ENCODE measurements around the gene UNC93B1. TPM values are rescaled to one million over a fixed set of nuclear protein-coding genes. Genes with fewer than 3 reads are reported as not detected.
A peak's percentile ranks its signal among the peaks of the same experiment; 100 is the strongest.

UNC93B1 gene
- total and polyA plus RNA-seq, 2 donors (not counting 1 experiment from before 2014, with no cell fraction given): 15.7 to 20.0 TPM

- no peaks in the 10 kb centered on the region for H3K27me3 ChIP-seq (ENCODE audit: control insufficient read depth, insufficient read depth, low read length)
- no peak for DNase-seq (ENCODE audit: low read depth in 2 of 2)
- H3K79me2 ChIP-seq (ENCODE audit: control insufficient read depth, insufficient read depth, low read length): peaks cover 2% of the 10 kb centered on the region
- H4K20me1 ChIP-seq (ENCODE audit: control insufficient read depth, extremely low read depth, insufficient read depth, low read length): no peaks in the 10 kb centered on the region
- peaks cover 6% of the 10 kb centered on the region for H3K36me3 ChIP-seq (ENCODE audit: control insufficient read depth, insufficient read depth, low read length)
- H3K9ac ChIP-seq (ENCODE audit: insufficient read depth, low read length): no peak overlapping the region
- H3K4me2 ChIP-seq (ENCODE audit: extremely low read depth, insufficient read depth, low read length): no peak overlapping the region
- H3K27ac ChIP-seq (ENCODE audit: insufficient read depth, low read length): no peak overlapping the region
- no peak overlapping the region for H2AFZ ChIP-seq (ENCODE audit: low read length)
- no peak overlapping the region for H3K4me3 ChIP-seq (replicated peaks in 1 of 4; ENCODE audit: control extremely low read depth in 1 of 4, insufficient read depth in 1 of 4, low read depth in 3 of 4, low read length in 4 of 4)
- H3K9me3 ChIP-seq (ENCODE audit: control insufficient read depth, insufficient read depth, low read depth, low read length): no peaks in the 10 kb centered on the region
- TF ChIP-seq EZH2 (IDR thresholded peaks at IDR 0.05; ENCODE audit: low read length, missing control alignments): no peak
- TF ChIP-seq CTCF (conservative IDR thresholded peaks at IDR 0.05 in 1 of 2, IDR thresholded peaks at IDR 0.05 in 1 of 2; ENCODE audit: low read depth in 1 of 2, low read length in 2 of 2): no peak
- H3K4me1 ChIP-seq (ENCODE audit: control insufficient read depth, extremely low read depth, insufficient read depth, low read length): peaks cover 19% of the 10 kb centered on the region
Observed at GRCh38 chr11:68018730-68019190, 14.9 kb upstream of the UNC93B1 start.

- H3K27ac ChIP-seq (ENCODE audit: insufficient read depth, low read length): no peak overlapping the region
- H3K27me3 ChIP-seq (ENCODE audit: control insufficient read depth, insufficient read depth, low read length): no peaks in the 10 kb centered on the region
- H3K4me3 ChIP-seq (replicated peaks in 1 of 4; ENCODE audit: control extremely low read depth in 1 of 4, insufficient read depth in 1 of 4, low read depth in 3 of 4, low read length in 4 of 4): no peak overlapping the region
- H3K36me3 ChIP-seq (ENCODE audit: control insufficient read depth, insufficient read depth, low read length): peaks cover 9% of the 10 kb centered on the region
- no peaks in the 10 kb centered on the region for H4K20me1 ChIP-seq (ENCODE audit: control insufficient read depth, extremely low read depth, insufficient read depth, low read length)
- H3K9ac ChIP-seq (ENCODE audit: insufficient read depth, low read length): no peak overlapping the region
- no peaks in the 10 kb centered on the region for H3K9me3 ChIP-seq (ENCODE audit: control insufficient read depth, insufficient read depth, low read depth, low read length)
- no peak overlapping the region for H3K4me2 ChIP-seq (ENCODE audit: extremely low read depth, insufficient read depth, low read length)
- no peak overlapping the region for H2AFZ ChIP-seq (ENCODE audit: low read length)
- TF ChIP-seq CTCF (conservative IDR thresholded peaks at IDR 0.05 in 1 of 2, IDR thresholded peaks at IDR 0.05 in 1 of 2; ENCODE audit: low read depth in 1 of 2, low read length in 2 of 2) (no peak), EZH2 (IDR thresholded peaks at IDR 0.05; ENCODE audit: low read length, missing control alignments) (no peak)
- H3K79me2 ChIP-seq (ENCODE audit: control insufficient read depth, insufficient read depth, low read length): peaks cover 6% of the 10 kb centered on the region
- peaks cover 24% of the 10 kb centered on the region for H3K4me1 ChIP-seq (ENCODE audit: control insufficient read depth, extremely low read depth, insufficient read depth, low read length)
- no peak for DNase-seq (ENCODE audit: low read depth in 2 of 2)
Observed at GRCh38 chr11:68017980-68018729, 14.3 kb upstream of the UNC93B1 start.

DNA sequence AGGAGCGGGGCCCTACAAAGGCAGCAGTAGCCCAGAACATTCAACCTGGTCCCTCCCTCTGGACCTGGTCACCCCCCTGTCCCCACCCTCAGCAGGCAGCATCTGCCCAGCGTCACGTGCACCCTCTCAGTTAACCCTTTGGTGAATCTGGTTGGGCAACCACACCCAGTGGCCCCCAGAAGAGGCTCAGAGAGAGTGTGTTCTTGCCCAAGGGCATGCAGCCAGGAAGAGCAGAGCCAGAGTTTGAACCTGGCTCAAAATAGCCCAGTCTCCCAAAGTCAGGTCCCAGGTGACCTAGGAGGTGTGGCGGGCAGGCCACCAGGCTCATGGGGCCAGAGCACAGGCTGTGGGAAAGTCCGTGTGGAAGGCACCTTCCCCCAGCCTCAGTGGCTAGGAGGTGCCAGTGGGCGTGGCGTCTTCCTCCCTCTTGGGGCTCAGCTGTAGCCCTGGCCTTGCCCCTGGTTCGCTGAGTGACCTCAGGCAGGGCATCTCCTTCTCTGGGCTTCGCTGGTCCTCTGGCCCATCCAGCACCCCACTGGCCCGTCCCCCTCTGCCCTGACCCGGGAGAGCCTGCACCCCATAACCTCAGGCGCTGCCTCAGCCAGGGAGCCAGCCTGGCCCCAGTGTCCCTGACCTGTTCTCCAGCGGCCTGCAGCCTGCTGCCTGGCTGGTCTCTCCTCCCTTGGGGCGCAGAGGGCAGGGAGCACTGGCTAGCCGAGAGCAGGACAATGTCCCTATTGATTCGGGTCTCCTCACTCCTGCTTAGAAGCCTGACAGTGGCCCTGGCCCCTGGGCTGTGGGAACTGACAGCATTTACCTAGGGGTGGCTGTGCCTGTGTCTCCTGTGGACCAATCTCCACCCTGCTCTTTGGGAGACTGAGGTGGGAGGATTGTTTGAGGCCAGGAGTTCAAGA, 13.3 kb upstream of the UNC93B1 start:
- Histone ChIP-seq H3K27me3 (ENCODE audit: control insufficient read depth, insufficient read depth, low read length) (no peaks in the 10 kb centered on the region), H4K20me1 (ENCODE audit: control insufficient read depth, extremely low read depth, insufficient read depth, low read length) (no peaks in the 10 kb centered on the region), H3K79me2 (ENCODE audit: control insufficient read depth, insufficient read depth, low read length) (peaks cover 13% of the 10 kb centered on the region), H3K9me3 (ENCODE audit: control insufficient read depth, insufficient read depth, low read depth, low read length) (no peaks in the 10 kb centered on the region), H2AFZ (ENCODE audit: low read length) (no peak overlapping the region), H3K9ac (ENCODE audit: insufficient read depth, low read length) (no peak overlapping the region), H3K4me1 (ENCODE audit: control insufficient read depth, extremely low read depth, insufficient read depth, low read length) (peaks cover 33% of the 10 kb centered on the region), H3K4me2 (ENCODE audit: extremely low read depth, insufficient read depth, low read length) (no peak overlapping the region), H3K36me3 (ENCODE audit: control insufficient read depth, insufficient read depth, low read length) (peaks cover 9% of the 10 kb centered on the region), H3K4me3 (replicated peaks in 1 of 4; ENCODE audit: control extremely low read depth in 1 of 4, insufficient read depth in 1 of 4, low read depth in 3 of 4, low read length in 4 of 4) (no peak overlapping the region), H3K27ac (ENCODE audit: insufficient read depth, low read length) (no peak overlapping the region)
- no peak for TF ChIP-seq CTCF (conservative IDR thresholded peaks at IDR 0.05 in 1 of 2, IDR thresholded peaks at IDR 0.05 in 1 of 2; ENCODE audit: low read depth in 1 of 2, low read length in 2 of 2)
- TF ChIP-seq EZH2 (IDR thresholded peaks at IDR 0.05; ENCODE audit: low read length, missing control alignments): no peak
- peak in 1 of 2 donors; percentile 29 for DNase-seq (ENCODE audit: low read depth in 2 of 2)

Measured in fibroblast of lung (primary cell).